NCI-H1417 (cell line): Measurements from ENCODE around the gene LPXN.

Experiments used
- DNase-seq, 3 experiments: peaks; one replicate each; lab custom pipeline; 2025; lab: John Stamatoyannopoulos, UW

The LPXN gene

GRCh38 chr11:58575377-58576020 lies at the start of gene LPXN:
LPXN (minus strand) TSS chr11:58575856; CDS start chr11:58575772, 84 bp downstream.
- no peak for DNase-seq

- no peak for DNase-seq
Measured at GRCh38 chr11:58625086-58625485, 49.4 kb upstream of the LPXN start.

DNA sequence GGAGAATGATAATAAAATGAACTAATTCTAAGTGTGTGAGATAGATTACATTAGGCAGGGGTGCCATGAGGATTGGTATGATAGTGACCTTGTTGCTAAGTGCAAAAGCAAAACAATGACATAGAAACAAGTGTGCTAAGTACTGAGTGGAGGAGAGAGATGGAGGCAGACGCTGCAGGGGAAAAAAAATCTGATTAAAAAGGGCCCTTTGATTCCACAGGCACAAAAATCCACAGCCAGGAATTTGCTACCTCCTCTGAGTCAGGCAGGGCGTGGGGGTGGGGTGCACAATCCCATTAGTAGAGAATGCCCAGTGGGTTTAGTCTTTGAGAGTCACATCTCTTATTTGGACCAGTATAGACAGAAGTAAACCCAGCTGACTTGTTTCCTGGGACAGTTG lies 46.7 kb upstream of the LPXN start, which contains the start of gene CNTF:
Gene CNTF, plus strand, starts transcription at position 322 of the 400 bp plus-strand sequence. CDS start 88 bp downstream, outside the sequence.
- DNase-seq: peak in 1 of 3 experiments; percentile 37

DNA sequence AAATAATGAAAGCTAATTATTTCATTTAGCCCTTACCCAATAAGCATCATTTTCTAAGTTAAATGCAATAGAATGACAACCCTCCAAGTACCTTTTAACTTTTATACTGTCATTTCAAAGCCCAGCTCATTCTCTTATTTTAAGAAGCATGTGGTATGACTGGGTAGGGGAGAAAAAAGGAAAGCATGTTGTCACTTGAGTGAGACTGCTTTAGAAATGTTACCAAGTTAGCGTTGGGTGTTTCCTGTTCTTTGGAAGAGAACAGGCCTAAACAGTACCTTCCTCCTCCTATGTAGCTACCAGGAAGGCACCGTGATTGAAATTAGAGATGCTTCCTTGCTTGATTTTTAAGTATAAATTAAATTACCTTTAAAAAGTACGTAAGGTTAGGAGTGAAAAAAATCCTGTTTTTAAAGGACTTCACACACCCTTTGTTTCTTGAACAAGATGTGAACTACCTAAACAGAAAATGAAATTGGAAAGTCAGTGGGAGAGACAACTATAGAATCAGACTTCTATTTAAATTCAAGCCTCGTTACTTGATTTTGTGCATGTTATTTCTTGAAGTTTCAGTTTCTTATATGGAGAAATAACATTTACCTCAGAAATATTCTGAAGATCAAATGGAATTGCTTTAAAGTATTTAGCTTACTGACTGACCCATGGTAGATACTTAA lies 46.1 kb upstream of the LPXN start:
- no peak for DNase-seq

DNA sequence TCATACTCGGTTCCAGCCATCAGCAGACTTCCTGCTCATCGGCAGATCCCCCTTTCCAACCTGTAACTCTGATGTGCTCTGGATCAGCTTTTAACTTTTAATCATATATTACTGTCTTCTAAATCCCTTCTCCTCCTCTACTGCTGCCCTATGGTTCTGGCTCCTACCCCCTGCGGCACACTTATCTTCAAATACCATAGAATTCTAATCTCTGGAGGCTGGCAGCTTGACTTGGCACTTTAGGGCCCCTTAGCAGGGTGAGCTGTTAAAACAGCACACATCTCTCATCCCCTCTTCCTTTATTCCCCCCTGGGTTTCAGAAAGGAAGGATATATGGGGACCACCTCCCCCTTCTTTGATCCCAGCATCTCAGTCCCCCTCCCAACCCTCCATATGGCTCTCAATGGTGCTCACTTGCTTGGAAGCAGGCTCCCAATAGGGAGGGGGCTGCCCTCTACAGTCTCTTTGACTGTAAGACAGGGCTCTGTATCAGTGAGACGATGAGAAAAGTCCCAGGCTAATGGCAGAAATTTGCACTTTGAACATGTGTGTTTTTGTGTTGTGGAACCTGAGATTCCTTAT lies 42.4 kb upstream of the LPXN start:
- DNase-seq: no peak

GRCh38 chr11:58616594-58616993 lies 40.9 kb upstream of the LPXN start:
- no peak for DNase-seq

GRCh38 chr11:58615559-58615958 lies 39.9 kb upstream of the LPXN start:
- no peak for DNase-seq

DNA sequence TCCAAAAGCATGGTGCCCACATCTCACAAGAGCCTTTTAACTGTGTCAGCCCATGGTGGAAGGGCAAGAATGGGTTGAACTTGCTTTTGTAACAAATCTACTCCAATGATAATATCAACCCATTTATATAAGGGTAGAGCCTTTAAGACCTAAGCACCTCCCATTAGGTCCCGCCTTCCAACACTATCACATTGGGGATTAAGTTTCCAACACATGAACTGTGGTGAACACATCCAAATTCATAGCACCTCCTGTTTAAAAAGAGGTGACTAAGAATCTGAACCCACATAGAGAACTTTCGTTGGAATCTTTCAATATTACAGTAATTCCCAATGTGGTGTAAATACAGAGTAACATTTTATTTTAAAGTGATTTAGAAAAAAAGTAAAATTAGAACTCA lies 37.6 kb upstream of the LPXN start:
- no peak for DNase-seq

DNA sequence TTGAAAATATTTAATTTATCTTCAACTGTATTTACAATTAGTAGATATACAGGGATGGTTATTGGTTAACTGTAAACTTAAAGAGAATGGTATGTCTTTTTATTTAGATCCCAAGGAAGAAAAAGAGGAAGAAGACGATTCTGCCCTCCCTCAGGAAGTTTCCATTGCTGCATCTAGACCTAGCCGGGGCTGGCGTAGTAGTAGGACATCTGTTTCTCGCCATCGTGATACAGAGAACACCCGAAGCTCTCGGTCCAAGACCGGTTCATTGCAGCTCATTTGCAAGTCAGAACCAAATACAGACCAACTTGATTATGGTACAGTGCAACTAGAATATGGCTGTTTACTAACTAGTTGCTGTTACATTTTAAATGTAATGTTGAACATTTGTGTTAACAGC lies 34.1 kb upstream of the LPXN start:
- DNase-seq: no peak

DNA sequence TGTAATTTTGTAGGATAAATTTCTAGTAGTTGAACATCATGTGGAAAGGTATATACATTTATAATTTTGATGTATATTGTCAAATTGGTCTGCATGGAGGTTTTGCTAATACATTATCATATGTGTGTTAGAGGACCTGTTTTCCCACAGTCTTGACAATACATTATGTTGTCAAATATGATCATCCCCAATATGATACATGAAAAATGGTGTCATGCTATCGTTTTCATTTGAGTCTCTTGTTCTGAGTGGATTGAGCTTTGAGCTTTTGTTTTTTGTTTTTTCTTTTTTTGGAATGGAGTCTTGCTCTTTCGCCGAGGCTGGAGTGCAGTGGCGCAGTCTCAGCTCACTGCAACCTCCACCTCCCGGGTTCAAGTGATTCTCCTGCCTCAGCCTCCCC lies 32.7 kb upstream of the LPXN start:
- no peak for DNase-seq

DNA sequence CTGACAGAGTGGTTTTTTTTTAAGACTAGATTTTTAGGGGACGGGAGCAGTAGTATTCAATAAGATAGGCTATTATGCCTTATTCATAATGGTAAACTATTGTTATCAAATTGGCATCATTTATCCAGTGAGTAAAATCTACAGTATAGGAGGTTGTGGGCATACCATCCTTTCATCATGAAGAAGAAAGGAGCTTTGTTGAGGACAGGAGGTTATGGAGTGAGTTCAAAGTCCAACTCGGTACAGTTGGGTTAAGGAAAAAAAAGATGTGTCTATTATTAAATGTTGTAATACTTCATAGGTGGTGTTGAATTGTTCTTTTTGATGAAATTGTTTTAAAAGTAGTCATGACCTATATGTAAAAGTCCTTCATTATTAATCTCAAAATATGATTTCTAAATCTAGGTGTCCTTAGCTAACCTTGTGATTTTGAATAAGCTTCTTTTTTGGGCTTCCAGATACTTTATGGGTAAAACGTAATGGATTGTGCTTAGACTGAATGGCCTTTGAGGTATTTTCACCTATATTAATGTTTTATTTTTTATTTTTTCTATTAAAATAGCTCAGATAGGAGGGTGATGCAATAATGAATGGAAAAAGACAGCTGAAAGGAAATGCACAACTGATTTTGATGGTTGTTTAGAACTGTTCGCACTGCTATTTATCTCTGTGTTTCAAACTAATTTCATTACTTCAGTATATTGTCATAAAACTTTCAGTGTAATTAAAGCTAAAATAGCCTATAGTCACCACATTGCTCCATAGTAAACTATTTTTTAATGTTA lies 31.5 kb upstream of the LPXN start:
- no peak for DNase-seq

GRCh38 chr11:58600510-58600909 lies 24.9 kb upstream of the LPXN start:
- DNase-seq: no peak

- DNase-seq: no peak
Measured at GRCh38 chr11:58597486-58598144, 22.0 kb upstream of the LPXN start.

DNA sequence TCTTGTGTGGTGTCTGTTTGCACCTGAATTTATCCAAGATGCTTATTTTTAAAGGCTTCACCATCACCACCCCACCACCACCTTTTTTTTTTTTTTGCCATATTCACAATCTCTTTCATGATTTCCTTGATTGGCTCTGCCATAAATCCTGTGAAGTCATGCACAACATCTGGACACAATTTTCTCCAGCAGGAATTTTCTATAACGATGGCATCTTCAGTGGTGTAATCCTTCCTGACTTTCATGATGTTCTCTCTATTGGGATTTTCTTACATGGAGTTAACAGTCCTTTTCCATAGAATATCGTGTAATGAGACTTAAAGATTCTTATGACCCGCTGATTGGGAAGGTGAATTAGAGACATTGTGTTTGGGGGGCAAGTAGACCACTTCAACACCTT lies 21.0 kb upstream of the LPXN start:
- DNase-seq: no peak

DNA sequence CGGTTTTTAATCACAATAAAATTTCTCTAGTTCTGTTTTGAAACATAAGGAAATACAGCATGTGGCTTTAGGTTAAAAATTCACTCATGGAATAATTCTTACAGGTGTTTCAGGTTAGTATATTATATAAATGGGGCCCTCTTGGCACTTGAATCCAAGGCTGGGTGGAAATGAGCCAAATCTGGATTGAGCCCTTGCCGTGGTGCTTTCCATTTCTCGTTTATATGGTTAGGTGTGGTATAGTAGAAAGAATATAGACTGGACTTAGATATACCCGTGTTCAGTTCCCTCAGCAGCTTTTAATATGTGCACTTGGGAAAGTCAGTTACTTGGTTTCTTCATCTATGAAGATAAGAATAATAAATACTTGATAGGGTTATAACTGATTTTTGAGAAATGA lies 19.2 kb upstream of the LPXN start:
- DNase-seq: no peak

DNA sequence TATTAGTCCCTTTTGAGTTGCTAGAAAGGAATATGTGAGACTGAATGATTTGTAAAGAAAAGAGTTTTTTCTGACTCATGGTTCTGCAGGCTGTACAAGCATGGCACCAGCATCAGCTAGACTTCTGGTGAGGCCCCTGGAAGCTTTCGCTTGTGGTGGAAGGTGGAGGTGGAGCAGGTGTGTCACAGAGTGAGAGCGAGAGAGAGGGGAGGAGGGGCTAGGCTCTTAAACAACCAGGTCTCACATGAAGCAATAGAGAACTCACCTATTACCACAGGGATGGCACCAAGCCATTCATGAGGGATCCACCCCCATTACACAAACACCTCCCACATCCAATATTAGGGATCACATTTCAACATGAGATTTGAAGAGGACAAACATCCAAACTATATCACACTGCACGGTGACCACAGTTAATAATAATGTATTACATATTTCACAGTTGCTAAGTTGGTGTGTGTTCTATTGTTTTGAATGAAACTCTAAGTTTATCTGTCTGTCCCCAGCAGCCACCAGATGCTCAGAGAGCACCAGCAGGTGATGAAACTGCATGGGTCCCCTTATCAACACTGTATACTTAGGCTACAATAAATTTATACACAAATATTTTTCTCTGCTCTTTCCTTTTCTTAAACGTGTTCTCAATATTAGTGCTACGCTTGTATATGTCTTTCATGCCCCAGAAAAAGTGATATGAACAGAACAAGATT lies 17.3 kb upstream of the LPXN start:
- DNase-seq: peak in 2 of 3 experiments; percentile 57 to 74

- no peak for DNase-seq
Measured at GRCh38 chr11:58591659-58592058, 16.0 kb upstream of the LPXN start.

- DNase-seq: no peak
Measured at GRCh38 chr11:58586998-58587397, 11.3 kb upstream of the LPXN start.

DNA sequence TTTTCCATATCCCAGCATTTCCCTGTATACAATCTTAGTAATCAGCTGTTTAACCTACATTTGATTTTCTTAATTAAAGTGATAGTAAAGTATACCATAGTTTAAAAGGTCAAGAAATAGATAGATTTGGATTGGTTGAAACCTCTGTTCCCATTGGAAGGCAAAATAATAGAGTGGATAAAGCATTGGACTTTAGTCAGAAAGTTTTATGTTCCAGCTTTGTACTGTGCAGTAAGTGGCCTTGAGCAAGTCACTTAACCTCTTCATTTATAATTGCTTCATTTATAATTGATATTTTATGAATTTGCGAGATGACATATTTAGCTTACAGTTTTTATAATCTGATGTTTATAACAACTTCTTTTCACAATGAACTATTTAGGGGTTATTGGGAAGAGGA lies 6.8 kb upstream of the LPXN start:
- no peak for DNase-seq

GRCh38 chr11:58580311-58580710 lies 4.7 kb upstream of the LPXN start:
- no peak for DNase-seq
